Spleen (tissue), 11 donors: ENCODE data around the gene MYORG. TPM values are rescaled to one million over a fixed set of nuclear protein-coding genes. Genes with fewer than 3 reads are reported as not detected.
A peak's percentile ranks its signal among the peaks of the same experiment; 100 is the strongest.

Experiments
- DNase-seq: peaks from one replicate; pipeline ENCODE4 v3.0.0-alpha.2; 2020
- H3K27ac ChIP-seq, 8 donors: fragments of 200-600 bp; sonication (generic) in 7 of 8; 1 replicate in 4 of 8; 2 replicates in 4 of 8; pipeline versions ENCODE4 v1.5.0 to v1.8.0; 2016 to 2021; ENCODE audit warnings: inconsistent platforms in 4 of 8, mild to moderate bottlenecking in 4 of 8, moderate library complexity in 1 of 8
- H3K27me3 ChIP-seq, 7 donors: fragments of 200-600 bp; sonication (generic) in 6 of 7; replicated peaks in 1 of 7; 1 replicate in 4 of 7; 2 replicates in 3 of 7; pipeline versions ENCODE4 v1.5.0 to v1.8.0; 2016 to 2021; ENCODE audit warnings: inconsistent platforms in 3 of 7, mild to moderate bottlenecking in 1 of 7
- H3K36me3 ChIP-seq, 6 donors: fragments of 200-600 bp; sonication (generic) in 5 of 6; 1 replicate in 4 of 6; 2 replicates in 2 of 6; pipeline versions ENCODE4 v1.5.0 to v1.8.0; 2016 to 2021; ENCODE audit warnings: inconsistent platforms in 2 of 6
- H3K4me1 ChIP-seq, 6 donors: fragments of 200-600 bp; sonication (generic) in 5 of 6; 1 replicate in 3 of 6; 2 replicates in 3 of 6; pipeline versions ENCODE4 v1.5.0 to v1.8.0; 2016 to 2021; ENCODE audit warnings: inconsistent platforms in 3 of 6
- H3K4me3 ChIP-seq, 8 donors: fragments of 200-600 bp; sonication (generic) in 7 of 8; 1 replicate in 4 of 8; 2 replicates in 4 of 8; pipeline versions ENCODE4 v1.5.0 to v1.8.0; 2016 to 2021; ENCODE audit warnings: inconsistent platforms in 4 of 8, mild to moderate bottlenecking in 4 of 8, moderate library complexity in 2 of 8
- H3K9me3 ChIP-seq, 8 donors: fragments of 200-600 bp; sonication (generic) in 7 of 8; 1 replicate in 4 of 8; 2 replicates in 4 of 8; pipeline versions ENCODE4 v1.5.0 to v1.8.0; 2016 to 2021; ENCODE audit warnings: inconsistent platforms in 4 of 8
- POLR2A ChIP-seq, 3 donors: fragments of 450-650 bp; IDR thresholded peaks; one replicate each; pipeline ENCODE4 v1.5.1; 2017; ENCODE audit warnings: antibody characterized with exemption in 3 of 3, mild to moderate bottlenecking in 1 of 3
- POLR2AphosphoS5 ChIP-seq, 3 donors: sonication (generic); formaldehyde crosslinking; IDR thresholded peaks; one replicate each; pipeline ENCODE4 v1.5.1; 2017; ENCODE audit warnings: antibody characterized with exemption in 3 of 3
- WGBS, 5 donors: extraction: QIAGEN DNeasy Blood & Tissue Kit in 3 of 5; methylation state at CpG; one replicate each; pipeline versions ENCODE4 v1.1.5 to v1.1.7; 2013 to 2018; 5-methylcytosine and 5-hydroxymethylcytosine counted together
- intact Hi-C: fragments of 100-400 bp; cut with DNase I; formaldehyde crosslinking; loops from one replicate; pipeline ENCODE4 v1.15.0; 2023; ENCODE audit warnings: low total_unique reads
- polyA plus RNA-seq, 3 donors: library from polyadenylated mRNA; stranded (reverse); fragments of 200-250 nt; gene quantifications; one replicate each; pipeline ENCODE4 v1.2.1, GENCODE V29; 2013
- total RNA-seq, 7 donors: library from RNA; depleted of rRNA in 3 of 7; stranded (reverse); fragments of >200 nt in 3 of 7; fragmentation: NEBNext Ultra II Directional in 4 of 7; extraction: Animal tissue kit (Norgen Biotek cat#: 25700) in 4 of 7; gene quantifications; one replicate each; pipeline versions ENCODE4 v1.1.0 to v1.2.1, GENCODE V29; 2016 to 2021
- TF ChIP-seq, protein P1 (sequence below), 11 experiments: fragments of 200-600 bp in 7 of 11; fragments of 450-650 bp in 4 of 11; sonication (generic) in 4 of 11; IDR thresholded peaks in 8 of 11; conservative IDR thresholded peaks in 3 of 11; 1 replicate in 7 of 11; 2 replicates in 4 of 11; pipeline versions ENCODE4 v1.4.0 to v1.8.0; 2016 to 2021; ENCODE audit warnings: antibody characterized with exemption in 11 of 11, inconsistent platforms in 4 of 11, mild to moderate bottlenecking in 1 of 11
- donor health status: healthy with polysubstance abuse.
- donor health status: DM: no; HTN: no; CAD: no; lungs with moderate emphysema.
- donor health status: DM: no; HTN: no; CAD: no.
- donor health status: Bipolar disorder and iron deficiency.
- donor health status: healthy.
- donor health status: DM: no; HTN: no; CAD: no.
- donor health status: DM: yes; HTN: yes; CAD: no.

Gene MYORG
- total and polyA plus RNA-seq, 10 donors = 0.22 to 2.2 (median 1.2) TPM

- TF ChIP-seq POLR2AphosphoS5 (IDR thresholded peaks at IDR 0.05) = no peak
- TF ChIP-seq POLR2A (IDR thresholded peaks at IDR 0.05) = no peak
- TF ChIP-seq, protein P1, sequence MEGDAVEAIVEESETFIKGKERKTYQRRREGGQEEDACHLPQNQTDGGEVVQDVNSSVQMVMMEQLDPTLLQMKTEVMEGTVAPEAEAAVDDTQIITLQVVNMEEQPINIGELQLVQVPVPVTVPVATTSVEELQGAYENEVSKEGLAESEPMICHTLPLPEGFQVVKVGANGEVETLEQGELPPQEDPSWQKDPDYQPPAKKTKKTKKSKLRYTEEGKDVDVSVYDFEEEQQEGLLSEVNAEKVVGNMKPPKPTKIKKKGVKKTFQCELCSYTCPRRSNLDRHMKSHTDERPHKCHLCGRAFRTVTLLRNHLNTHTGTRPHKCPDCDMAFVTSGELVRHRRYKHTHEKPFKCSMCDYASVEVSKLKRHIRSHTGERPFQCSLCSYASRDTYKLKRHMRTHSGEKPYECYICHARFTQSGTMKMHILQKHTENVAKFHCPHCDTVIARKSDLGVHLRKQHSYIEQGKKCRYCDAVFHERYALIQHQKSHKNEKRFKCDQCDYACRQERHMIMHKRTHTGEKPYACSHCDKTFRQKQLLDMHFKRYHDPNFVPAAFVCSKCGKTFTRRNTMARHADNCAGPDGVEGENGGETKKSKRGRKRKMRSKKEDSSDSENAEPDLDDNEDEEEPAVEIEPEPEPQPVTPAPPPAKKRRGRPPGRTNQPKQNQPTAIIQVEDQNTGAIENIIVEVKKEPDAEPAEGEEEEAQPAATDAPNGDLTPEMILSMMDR (IDR thresholded peaks at IDR 0.05 in 8 of 11, conservative IDR thresholded peaks at IDR 0.05 in 3 of 11) = no peak
- Histone ChIP-seq H3K4me1 (no peaks in the 10 kb centered on the region), H3K4me3 (no peak overlapping the region), H3K27ac (no peak overlapping the region), H3K9me3 (peaks cover 0 to 14% (median 3%) of the 10 kb centered on the region in 8 donors), H3K36me3 (peaks cover 0 to 4% (median 0%) of the 10 kb centered on the region in 6 donors), H3K27me3 (no peaks in the 10 kb centered on the region)
- WGBS, 5 donors = 79 to 92% (median 88%) methylated on average over 2 of the region's 2 CpGs
- intact Hi-C loops = no loop called here
- no peak for DNase-seq
Measured at GRCh38 chr9:34366365-34366764, 10.3 kb downstream of the MYORG start.

- peaks cover 0 to 7% (median 0%) of the 10 kb centered on the region in 8 donors for H3K9me3 ChIP-seq
- peaks cover 0 to 4% (median 0%) of the 10 kb centered on the region in 6 donors for H3K36me3 ChIP-seq
- DNase-seq = no peak
- no peak overlapping the region for H3K4me3 ChIP-seq
- WGBS, 5 donors = 73 to 84% (median 80%) methylated on average over 2 of the region's 2 CpGs
- intact Hi-C loops = no loop called here
- no peaks in the 10 kb centered on the region for H3K27me3 ChIP-seq
- no peak for TF ChIP-seq POLR2AphosphoS5 (IDR thresholded peaks at IDR 0.05)
- TF ChIP-seq POLR2A (IDR thresholded peaks at IDR 0.05) = no peak
- TF ChIP-seq, protein P1 (IDR thresholded peaks at IDR 0.05 in 8 of 11, conservative IDR thresholded peaks at IDR 0.05 in 3 of 11) = no peak
- H3K27ac ChIP-seq = no peak overlapping the region
- no peaks in the 10 kb centered on the region for H3K4me1 ChIP-seq
Measured at GRCh38 chr9:34365282-34365681, 11.4 kb downstream of the MYORG start.

GRCh38 chr9:34363619-34364351, 12.9 kb downstream of the MYORG start:
- WGBS, 5 donors = 41 to 52% (median 43%) methylated on average over 13 of the region's 13 CpGs
- no peak overlapping the region for H3K4me3 ChIP-seq

More at GRCh38 chr9:34363619-34364351, 12.9 kb downstream of the MYORG start:
- Histone ChIP-seq H3K9me3 (peaks cover 0 to 7% (median 0%) of the 10 kb centered on the region in 8 donors), H3K36me3 (peaks cover 0 to 4% (median 0%) of the 10 kb centered on the region in 6 donors), H3K27ac (peak overlapping the region in 3 of 8 donors; percentile 11 to 19 (median 11)), H3K27me3 (no peaks in the 10 kb centered on the region), H3K4me1 (no peaks in the 10 kb centered on the region)
- intact Hi-C loops = no loop called here
- no peak for DNase-seq
- TF ChIP-seq POLR2AphosphoS5 (IDR thresholded peaks at IDR 0.05) = no peak
- TF ChIP-seq, protein P1 (IDR thresholded peaks at IDR 0.05 in 8 of 11, conservative IDR thresholded peaks at IDR 0.05 in 3 of 11) = no peak
